Measurements from ENCODE around the gene MTM1.

Gene MTM1

GRCh38 chrX:150551963-150552362 is 16.5 kb upstream of the MTM1 start:
- no peak for DNase-seq

DNA sequence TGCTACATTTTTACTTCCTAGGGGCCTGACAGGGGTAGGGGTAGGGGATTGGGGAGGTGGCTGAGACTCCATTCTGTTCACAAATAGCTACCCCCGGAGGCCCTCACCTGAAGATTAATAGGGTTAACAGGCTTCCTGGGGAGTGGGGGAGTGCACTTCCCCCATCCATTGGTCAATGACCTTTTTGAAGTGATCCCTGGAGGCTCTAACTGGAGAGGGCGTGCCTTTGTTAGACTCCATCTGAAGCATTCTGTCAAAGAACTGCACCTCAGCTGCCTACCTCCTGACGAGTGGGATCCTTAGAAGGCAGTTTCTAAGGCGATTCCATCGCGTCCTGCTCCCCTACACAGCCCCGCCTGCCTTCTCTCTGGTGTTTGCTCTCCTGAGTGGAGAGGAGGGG is 10.0 kb upstream of the MTM1 start:
- DNase-seq, result no peak

DNA sequence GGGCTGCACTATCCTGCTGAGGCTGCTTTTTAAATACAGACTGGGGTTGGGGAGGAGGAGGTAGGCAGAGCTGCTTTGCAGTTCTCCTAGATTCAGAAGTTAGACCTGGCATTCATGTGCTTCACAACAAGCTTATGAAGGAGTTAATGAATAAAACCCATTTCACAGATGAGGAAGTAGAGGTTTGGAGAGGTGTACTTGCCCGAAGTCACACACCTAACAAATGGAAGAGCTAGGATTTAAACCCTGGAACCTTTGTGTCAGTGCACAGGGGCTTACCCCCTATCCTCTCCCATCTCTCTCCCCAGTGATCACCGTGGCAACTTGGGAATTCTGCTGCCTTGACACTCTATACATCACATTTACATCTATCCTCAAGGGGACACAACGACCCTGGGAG is 3.6 kb upstream of the MTM1 start:
- DNase-seq, result no peak

- DNase-seq, result no peak
Measured at GRCh38 chrX:150565551-150565950, 2.9 kb upstream of the MTM1 start.

DNA sequence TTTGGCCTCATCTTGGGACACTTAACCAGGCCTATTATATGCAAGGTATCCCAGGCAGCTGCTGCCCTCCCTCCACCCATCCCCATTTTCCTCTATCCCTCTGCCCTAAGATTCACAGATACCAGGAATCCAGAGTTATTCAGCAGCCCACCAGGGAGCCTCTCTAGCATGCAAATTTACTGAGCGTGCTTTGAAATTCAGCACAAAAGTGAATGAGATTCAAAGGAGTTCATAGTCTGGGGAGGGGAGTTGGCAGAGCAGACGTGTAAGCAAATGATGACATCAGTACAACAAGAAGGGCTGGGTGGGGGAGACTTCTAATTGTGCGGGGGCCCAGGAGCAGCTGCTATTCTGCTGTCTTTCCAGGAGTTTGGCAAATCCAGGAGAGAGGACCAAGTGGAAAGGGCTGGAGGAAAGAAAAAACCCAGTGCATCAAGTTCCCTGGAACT is 1.7 kb upstream of the MTM1 start:
- DNase-seq, result no peak

DNA sequence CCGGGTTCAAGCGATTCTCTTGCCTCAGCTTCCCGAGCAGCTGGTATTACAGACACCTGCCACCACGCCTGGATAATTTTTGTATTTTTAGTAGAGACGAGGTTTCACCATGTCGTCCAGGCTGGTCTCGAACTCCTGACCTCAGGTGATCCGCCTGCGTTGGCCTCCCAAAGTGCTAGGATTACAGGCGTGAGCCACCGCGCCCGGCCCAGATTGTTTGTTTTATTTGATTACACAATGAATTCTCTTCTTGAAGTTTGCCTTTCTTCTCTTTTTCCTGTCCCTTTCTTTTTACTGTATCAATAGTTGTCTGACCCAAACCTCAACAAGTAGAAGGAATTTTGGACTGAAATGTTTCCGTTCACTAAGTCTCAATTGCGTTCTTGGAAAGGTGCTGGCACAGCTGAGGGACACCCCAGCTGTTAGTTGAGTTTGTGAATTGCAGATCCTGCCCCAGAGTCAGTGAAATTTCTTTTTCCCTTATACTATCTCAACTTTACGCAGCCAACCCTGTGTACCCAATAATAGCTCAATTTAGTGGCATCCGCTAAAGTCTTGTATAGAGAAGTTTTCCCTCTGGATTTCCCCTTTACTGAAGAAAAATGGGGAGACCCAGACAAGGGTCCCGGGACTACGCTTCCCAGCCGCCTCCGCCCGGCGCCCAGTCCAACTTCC is 639 bp upstream of the MTM1 start:
- DNase-seq, result no peak

GRCh38 chrX:150569155-150569477 is 695 bp downstream of the MTM1 start:
- DNase-seq, result peak; percentile 39 to 44

DNA sequence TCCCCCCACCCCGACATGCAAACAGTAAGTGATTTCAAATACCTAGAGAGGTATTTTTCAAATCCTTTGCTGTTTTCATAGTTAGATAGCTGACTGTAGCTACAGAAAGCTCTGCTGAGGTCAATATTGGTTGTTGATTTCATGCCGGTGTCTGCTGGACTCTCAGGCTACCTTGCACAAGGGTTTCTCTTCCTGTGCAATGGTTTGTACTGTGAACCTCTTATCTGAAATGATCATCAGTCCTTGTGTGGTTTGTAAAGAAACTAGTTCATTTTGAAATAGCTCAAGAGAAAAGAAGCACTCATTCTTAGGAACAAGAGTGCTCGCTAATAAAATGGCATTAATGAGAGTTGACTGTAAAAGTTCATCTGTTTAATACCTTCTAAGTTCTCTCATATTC is 2.1 kb downstream of the MTM1 start:
- peak in 1 of 2 donors; percentile 23 for DNase-seq

- DNase-seq, result no peak
Measured at GRCh38 chrX:150572206-150572605, 3.8 kb downstream of the MTM1 start.

DNA sequence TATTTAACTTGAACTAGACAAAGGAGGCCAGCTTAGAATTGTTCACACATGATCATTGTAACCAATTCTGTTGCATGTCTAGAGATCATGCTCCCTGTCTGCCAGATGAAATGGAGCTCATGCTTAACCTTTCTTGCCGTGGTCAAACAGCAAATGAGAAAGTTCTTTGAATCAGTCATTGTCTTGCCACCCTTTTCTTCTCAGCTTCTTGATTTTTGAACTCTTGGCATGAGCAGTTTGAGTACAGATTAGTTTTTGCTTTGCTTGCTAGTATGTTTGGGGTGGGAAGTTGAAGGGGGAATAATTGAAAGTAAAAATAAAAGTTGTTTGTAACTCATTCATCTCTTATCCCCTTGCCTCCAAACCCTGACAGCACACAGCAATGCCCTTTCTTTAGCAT is 4.7 kb downstream of the MTM1 start:
- no peak for DNase-seq

DNA sequence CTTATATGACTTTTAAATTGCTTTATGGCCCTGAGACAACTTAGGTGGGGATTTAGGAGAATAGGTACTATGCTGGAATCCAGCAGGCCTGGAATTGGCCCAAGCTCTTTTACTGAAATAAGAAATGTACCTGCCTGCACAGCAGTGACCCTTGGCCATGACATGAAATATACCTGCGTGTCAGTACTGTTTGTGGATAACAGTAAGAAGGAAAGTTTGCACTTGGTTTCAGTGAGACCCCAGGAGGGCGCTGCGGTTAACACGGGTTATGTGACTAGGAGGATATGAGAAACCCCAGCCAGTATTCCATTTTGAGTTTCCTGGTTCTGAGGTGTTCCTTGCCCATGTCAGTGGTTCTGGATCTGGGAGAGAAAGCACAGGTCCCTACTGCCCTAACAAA is 5.3 kb downstream of the MTM1 start:
- no peak for DNase-seq

DNA sequence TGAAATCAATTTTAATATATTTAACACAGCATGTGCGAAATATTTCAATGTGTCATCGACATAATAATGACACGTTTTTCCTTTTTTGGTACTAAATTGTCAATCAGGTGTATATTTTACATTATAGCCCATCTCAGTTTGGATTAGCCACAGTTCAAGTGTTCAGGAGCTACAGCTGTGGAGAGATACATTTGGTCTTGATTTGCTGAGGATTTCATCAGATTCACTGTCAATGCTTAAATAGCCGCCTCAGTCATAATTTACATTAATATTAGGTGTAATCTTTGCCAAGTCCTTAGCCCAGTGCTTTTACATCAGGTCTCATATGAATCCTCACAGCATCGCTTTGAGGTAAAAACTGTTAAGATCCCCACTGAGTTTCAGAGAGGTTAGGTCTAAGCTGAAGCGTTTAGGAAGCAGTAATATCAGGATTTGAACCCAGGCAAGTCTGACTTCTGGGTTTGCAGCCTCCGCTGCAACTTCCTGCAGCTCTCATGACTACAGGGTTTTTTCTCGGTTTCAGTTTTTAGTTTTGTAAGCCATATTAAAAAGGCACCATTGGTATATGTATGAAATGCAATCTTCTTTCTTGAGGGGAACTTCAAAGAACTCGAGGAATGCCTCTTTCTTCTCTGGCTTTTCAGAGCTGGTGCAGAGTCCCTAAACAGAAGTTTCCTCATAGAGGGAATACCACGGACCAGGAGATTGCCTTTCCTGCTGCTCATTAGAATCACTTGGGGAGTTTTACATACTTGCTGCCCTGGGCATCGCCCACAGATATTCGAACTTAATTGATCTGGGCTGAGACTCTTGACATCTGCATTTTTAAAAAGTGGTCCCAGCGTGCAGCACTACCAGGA is 6.4 kb downstream of the MTM1 start:
- DNase-seq, result no peak

GRCh38 chrX:150575419-150575814 is 7.0 kb downstream of the MTM1 start:
- DNase-seq, result peak in 1 of 2 donors; percentile 42

GRCh38 chrX:150577174-150577573 is 8.8 kb downstream of the MTM1 start:
- DNase-seq, result no peak

GRCh38 chrX:150581093-150581775 is 12.8 kb downstream of the MTM1 start:
- no peak for DNase-seq

DNA sequence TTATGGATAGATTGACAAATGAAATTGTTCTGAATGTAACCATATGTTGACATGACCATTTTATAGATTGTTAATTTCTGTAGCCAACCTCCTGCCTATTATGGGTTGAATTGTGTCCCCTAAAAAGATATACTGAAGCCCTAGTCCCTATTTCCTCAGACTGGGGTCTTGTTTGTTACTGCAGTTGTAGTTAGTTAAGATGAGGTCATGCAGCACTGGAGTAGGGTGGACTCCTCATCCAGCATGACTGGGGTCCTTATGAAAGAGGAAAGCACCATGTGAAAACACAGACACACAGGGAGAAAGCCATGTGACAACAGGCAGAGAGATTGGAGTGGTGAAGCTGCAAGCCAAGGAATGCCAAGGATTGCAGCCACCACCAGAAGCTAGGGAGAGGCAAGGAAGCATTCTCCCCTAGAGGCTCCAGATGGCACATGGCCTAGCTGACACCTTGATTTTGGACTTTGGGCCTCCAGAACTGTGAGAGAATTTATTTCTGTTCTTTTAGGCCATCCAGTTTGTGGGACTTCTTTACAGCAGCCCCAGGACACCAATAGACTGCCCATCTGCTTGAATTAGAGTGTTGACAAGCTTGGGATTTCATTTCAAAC is 14.0 kb downstream of the MTM1 start:
- no peak for DNase-seq

- DNase-seq, result peak; percentile 19 to 56
Measured at GRCh38 chrX:150587585-150588503, 19.4 kb downstream of the MTM1 start.

- DNase-seq, result no peak
Measured at GRCh38 chrX:150594584-150594983, 26.2 kb downstream of the MTM1 start.

DNA sequence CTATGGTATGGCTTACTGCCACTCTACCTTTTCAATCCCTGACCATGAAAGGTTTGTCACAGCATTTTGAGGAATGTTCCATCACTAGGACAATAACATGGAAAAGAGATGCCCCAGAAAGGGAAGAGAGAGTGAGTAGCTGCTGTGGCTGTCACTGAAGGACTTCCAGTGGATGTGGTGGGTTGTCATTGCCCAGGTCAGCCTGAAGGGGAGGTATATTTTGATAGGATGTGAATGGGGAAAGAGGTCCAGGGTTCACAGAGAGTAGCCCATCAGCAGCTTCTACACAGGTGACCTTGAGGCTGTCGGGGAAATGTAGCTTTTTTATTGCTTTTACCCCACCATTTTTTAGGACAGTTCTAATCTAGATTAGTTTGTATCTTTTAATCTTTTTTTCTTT is 30.8 kb downstream of the MTM1 start:
- DNase-seq, result no peak

DNA sequence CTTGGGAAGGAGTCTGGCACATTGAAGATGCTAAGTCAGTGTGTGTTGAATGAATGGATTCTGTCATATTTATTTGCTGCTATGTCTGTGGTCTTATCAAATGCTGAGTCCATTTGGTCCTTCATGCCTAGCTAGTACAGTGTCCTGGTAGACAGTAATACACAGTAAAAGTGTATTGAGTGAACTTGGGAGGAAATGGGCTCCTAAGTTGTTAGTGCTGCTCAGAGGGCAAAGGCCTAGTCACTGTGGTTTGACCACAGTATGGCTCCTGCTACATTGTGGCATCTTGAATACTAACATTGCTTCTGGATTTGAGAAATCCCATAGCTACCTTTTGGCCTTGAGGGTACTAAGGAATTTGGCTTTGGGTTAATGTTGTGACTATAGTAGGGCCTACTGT is 33.9 kb downstream of the MTM1 start:
- DNase-seq, result no peak

DNA sequence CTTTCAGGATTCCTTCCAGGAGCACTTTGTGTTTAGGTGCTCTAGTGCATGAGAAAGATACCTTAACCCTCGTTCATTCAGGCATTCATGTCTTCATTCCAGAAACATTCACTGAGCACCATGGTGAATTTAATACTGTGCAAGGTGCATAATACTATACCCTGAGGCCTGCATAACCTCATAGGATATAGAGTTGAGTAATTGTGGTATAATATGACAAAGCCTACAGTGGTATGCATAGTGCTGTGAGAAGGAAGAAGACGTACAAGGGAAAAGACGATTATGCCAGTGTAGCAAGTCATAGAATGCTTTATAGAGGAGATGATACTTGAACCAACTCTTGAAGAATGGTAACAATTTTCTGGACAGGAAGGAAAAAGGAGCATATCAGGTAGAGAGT is 34.3 kb downstream of the MTM1 start:
- DNase-seq, result no peak

- DNase-seq, result no peak
Measured at GRCh38 chrX:150605603-150606002, 37.2 kb downstream of the MTM1 start.

Measured in CD4-positive, alpha-beta T cell treated with Interleukin-1 beta for 1 hour (primary cell).